MG63 (cell line): ENCODE measurements around the gene CLDN18. TPM values are rescaled to one million over a fixed set of nuclear protein-coding genes. Genes with fewer than 3 reads are reported as not detected.

Source experiments
- DNase-seq: peaks from one replicate; pipeline ENCODE4 v3.0.0-alpha.2; 2020
- H3K27me3 ChIP-seq: fragments of 250-450 bp; sonication (Bioruptor Pico); 2 replicates; pipeline ENCODE4 v1.5.1; 2020; ENCODE audit warnings: mild to moderate bottlenecking, moderate library complexity
- H3K36me3 ChIP-seq: fragments of 250-450 bp; sonication (Bioruptor Pico); 2 replicates; pipeline ENCODE4 v1.5.1; 2020; ENCODE audit warnings: mild to moderate bottlenecking, moderate library complexity
- H3K4me3 ChIP-seq: fragments of 250-450 bp; sonication (Bioruptor Pico); 2 replicates; pipeline ENCODE4 v1.5.1; 2020; ENCODE audit warnings: mild to moderate bottlenecking, moderate library complexity
- H3K9me3 ChIP-seq: fragments of 250-450 bp; sonication (Bioruptor Pico); 2 replicates; pipeline ENCODE4 v1.5.1; 2020; ENCODE audit warnings: mild to moderate bottlenecking, moderate library complexity
- total RNA-seq: library from RNA; depleted of rRNA; stranded (reverse); fragments of >200 nt; shearing (Covaris generic); gene quantifications from 2 replicates; pipeline ENCODE4 v1.2.3, GENCODE V29; 2014; ENCODE audit warnings: low replicate concordance

The CLDN18 gene
- total RNA-seq, 1 experiment from 2014 or later: not detected

DNA sequence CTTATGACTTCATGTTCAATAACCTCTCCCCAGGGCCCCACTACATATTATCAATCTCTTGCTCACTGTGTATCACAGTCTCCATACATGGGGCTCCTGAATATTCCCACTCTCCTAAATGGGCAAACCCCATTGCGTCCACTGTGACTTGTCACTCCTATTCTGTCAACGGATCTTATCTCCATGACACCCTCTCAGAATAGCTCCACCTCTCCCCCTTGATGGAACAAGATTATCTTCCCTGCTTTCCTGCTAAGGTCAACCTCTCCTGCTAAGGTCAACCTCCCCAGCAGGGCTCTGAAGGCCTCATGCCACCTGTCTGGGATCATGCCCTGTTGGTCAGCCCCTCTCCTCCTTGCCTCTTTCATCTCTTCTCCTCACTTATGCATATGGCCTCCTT lies 1.8 kb downstream of the CLDN18 start:
- no peaks in the 10 kb centered on the region for H3K9me3 ChIP-seq
- no peak overlapping the region for H3K4me3 ChIP-seq
- H3K27me3 ChIP-seq: no peaks in the 10 kb centered on the region
- H3K36me3 ChIP-seq: no peaks in the 10 kb centered on the region
- DNase-seq: no peak

DNA sequence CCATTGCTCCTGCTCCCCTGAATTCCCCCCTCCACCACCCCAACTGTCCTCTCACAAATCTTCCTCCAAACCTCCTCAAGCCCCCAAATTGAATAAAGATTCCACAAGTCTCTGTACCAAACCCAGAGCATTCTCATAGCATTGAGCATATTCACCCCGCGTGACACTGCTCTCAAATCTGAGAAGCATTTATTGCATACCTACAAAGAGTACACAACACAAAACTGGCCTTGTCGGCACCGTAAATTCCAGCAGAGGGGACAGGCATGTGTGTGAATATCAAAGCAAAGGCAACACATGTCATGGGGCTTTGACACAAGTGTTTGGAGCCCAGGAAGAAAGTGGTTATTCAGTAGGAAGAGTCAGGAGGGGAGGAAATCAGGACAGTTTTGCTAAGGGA lies 2.6 kb downstream of the CLDN18 start:
- Histone ChIP-seq H3K9me3 (no peaks in the 10 kb centered on the region), H3K27me3 (no peaks in the 10 kb centered on the region), H3K36me3 (no peaks in the 10 kb centered on the region), H3K4me3 (no peak overlapping the region)
- DNase-seq: no peak

DNA sequence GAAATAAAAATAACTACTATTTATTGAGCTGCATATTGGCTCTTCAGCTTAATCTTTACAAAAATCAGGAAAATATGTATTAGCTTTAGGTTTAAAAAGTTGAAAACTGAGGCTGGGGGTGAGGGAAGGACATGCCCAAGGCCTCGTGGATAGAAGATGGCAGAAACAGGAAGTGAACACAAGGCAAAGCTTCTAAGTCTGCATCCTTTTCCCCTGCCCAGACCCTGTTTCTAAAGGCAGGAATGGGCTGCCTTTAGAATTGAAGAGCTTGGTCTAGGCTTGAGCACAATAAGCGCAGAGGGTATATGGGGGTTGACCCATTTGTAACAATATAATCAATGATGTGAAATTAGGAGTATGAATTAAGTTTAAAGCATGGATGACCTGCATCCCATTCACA lies 6.1 kb downstream of the CLDN18 start:
- no peak for DNase-seq
- no peaks in the 10 kb centered on the region for H3K9me3 ChIP-seq
- H3K27me3 ChIP-seq: no peaks in the 10 kb centered on the region
- H3K36me3 ChIP-seq: no peaks in the 10 kb centered on the region
- no peak overlapping the region for H3K4me3 ChIP-seq

DNA sequence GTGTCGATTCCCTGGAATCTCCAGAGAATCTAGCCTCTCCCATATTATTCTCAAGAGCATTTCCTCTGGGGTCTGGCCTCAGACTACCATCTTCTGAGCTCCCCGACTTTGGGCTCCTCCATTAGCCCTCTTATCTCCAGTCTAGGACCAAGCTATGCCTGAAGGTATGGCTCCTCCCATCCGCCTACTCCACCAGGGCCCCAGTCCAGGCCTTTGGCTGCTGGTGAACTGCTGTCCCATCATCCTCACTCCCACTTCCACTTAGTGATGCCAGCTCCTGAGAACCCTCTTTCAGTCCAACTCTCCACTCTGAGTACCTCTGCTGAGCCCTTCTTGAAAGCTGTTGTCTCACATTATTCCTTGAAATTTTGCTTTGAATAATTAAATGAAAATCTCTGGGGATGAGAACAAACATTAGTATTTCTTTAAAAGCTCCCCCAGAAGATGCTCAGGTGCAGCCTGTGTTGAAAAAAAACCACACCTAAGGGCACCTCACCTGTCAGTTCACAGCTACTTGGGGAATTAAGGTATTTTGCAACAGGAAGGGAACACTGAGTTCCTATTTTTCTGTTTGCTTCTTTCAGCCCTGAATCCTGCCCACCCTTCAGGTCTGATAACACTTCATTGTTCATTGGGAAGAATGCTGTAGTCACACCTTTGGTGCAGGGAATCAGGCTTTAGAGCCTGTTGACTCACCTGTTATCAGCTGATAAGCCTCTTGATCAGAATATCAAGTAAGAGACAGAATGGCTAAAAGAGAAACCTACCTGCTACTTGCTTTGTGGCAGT lies 9.5 kb downstream of the CLDN18 start:
- Histone ChIP-seq H3K9me3 (no peaks in the 10 kb centered on the region), H3K36me3 (no peaks in the 10 kb centered on the region), H3K4me3 (no peak overlapping the region), H3K27me3 (no peaks in the 10 kb centered on the region)
- no peak for DNase-seq

DNA sequence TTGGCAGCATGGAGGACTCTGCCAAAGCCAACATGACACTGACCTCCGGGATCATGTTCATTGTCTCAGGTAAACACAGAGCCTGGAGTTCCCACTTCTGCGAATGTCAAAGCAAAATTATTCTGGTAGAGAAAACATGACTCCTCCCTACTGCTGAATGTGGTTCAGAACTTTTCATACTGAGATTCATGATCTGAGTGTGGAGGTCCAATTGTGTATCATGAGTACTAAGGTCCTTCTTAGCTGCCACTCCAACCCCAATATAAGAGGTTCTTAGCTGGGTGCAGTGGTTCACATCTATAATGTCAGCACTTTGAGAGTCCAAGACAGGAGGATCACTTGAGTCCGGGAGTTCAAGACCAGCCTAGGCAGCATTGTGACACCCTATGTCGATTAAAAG lies 13.8 kb downstream of the CLDN18 start:
- no peaks in the 10 kb centered on the region for H3K9me3 ChIP-seq
- no peak for DNase-seq
- no peaks in the 10 kb centered on the region for H3K36me3 ChIP-seq
- no peak overlapping the region for H3K4me3 ChIP-seq
- H3K27me3 ChIP-seq: no peaks in the 10 kb centered on the region

DNA sequence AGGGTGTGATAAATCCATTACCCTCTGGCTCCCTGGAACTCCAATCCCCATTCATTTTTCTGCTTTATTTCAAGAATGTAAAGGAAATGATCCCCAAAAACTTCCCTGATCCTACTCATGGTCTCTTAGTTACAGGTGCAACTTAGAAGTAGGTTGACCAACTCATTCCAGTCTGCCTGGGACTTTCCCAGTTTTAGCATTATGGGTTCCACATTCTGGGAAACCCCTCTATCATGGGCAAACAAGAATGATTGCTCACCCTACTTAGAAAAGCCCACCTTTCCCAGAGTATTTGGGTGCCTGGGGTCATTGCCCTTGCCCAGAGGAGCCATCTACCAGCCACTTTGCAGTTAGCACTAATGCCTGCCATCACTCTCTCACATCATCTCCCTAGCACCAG lies 15.6 kb downstream of the CLDN18 start:
- Histone ChIP-seq H3K9me3 (no peaks in the 10 kb centered on the region), H3K36me3 (no peaks in the 10 kb centered on the region), H3K4me3 (no peak overlapping the region), H3K27me3 (no peaks in the 10 kb centered on the region)
- DNase-seq: no peak

DNA sequence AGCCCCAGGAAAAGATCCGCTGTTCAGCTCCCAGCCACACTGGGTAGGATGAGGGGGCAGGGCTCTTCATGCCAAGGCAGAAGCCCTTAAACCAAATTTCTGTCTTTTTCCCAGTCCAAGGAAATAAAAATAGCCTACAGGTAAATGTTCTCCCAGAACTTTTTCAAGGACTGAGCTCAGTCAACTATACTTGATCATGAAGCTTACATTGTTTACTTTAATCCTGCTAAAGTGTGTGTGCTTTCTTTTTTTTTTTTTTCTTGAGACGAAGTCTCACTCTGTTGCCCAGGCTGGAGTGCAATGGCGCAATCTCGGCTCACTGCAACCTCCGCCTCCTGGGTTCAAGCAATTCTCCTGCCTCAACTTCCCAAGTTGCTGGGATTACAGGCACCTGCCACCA lies 17.9 kb downstream of the CLDN18 start:
- no peak for DNase-seq
- Histone ChIP-seq H3K4me3 (no peak overlapping the region), H3K36me3 (no peaks in the 10 kb centered on the region), H3K9me3 (no peaks in the 10 kb centered on the region), H3K27me3 (no peaks in the 10 kb centered on the region)

DNA sequence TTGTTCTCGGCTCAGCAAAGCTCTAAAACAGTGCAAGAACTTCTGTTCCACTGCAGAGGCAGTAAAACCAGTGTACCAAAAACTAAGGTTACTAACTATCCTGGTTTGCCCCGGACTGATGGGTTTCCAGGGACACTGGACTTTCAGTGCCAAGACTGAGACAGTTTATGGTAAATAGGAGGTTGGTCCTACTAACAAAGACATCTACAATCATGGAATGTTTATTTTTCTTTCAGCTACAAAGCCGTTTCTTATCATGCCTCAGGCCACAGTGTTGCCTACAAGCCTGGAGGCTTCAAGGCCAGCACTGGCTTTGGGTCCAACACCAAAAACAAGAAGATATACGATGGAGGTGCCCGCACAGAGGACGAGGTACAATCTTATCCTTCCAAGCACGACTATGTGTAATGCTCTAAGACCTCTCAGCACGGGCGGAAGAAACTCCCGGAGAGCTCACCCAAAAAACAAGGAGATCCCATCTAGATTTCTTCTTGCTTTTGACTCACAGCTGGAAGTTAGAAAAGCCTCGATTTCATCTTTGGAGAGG lies 20.8 kb downstream of the CLDN18 start:
- no peak for DNase-seq
- Histone ChIP-seq H3K27me3 (no peaks in the 10 kb centered on the region), H3K36me3 (no peaks in the 10 kb centered on the region), H3K9me3 (no peaks in the 10 kb centered on the region), H3K4me3 (no peak overlapping the region)

DNA sequence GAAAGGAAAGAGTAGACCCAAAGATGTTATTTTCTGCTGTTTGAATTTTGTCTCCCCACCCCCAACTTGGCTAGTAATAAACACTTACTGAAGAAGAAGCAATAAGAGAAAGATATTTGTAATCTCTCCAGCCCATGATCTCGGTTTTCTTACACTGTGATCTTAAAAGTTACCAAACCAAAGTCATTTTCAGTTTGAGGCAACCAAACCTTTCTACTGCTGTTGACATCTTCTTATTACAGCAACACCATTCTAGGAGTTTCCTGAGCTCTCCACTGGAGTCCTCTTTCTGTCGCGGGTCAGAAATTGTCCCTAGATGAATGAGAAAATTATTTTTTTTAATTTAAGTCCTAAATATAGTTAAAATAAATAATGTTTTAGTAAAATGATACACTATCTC lies 21.6 kb downstream of the CLDN18 start:
- H3K9me3 ChIP-seq: no peaks in the 10 kb centered on the region
- no peak overlapping the region for H3K4me3 ChIP-seq
- no peaks in the 10 kb centered on the region for H3K36me3 ChIP-seq
- no peaks in the 10 kb centered on the region for H3K27me3 ChIP-seq
- no peak for DNase-seq

DNA sequence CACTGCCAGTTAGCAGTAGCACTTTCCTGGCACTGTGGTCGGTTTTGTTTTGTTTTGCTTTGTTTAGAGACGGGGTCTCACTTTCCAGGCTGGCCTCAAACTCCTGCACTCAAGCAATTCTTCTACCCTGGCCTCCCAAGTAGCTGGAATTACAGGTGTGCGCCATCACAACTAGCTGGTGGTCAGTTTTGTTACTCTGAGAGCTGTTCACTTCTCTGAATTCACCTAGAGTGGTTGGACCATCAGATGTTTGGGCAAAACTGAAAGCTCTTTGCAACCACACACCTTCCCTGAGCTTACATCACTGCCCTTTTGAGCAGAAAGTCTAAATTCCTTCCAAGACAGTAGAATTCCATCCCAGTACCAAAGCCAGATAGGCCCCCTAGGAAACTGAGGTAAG lies 22.6 kb downstream of the CLDN18 start:
- Histone ChIP-seq H3K36me3 (no peaks in the 10 kb centered on the region), H3K9me3 (no peaks in the 10 kb centered on the region), H3K4me3 (no peak overlapping the region), H3K27me3 (no peaks in the 10 kb centered on the region)
- DNase-seq: no peak

DNA sequence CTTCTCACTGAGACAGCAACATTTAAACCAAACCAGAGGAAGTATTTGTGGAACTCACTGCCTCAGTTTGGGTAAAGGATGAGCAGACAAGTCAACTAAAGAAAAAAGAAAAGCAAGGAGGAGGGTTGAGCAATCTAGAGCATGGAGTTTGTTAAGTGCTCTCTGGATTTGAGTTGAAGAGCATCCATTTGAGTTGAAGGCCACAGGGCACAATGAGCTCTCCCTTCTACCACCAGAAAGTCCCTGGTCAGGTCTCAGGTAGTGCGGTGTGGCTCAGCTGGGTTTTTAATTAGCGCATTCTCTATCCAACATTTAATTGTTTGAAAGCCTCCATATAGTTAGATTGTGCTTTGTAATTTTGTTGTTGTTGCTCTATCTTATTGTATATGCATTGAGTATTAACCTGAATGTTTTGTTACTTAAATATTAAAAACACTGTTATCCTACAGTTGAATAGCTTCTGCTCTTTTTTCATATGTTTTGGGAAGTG lies 23.3 kb downstream of the CLDN18 start:
- H3K9me3 ChIP-seq: no peaks in the 10 kb centered on the region
- no peaks in the 10 kb centered on the region for H3K27me3 ChIP-seq
- no peak for DNase-seq
- no peak overlapping the region for H3K4me3 ChIP-seq
- no peaks in the 10 kb centered on the region for H3K36me3 ChIP-seq

DNA sequence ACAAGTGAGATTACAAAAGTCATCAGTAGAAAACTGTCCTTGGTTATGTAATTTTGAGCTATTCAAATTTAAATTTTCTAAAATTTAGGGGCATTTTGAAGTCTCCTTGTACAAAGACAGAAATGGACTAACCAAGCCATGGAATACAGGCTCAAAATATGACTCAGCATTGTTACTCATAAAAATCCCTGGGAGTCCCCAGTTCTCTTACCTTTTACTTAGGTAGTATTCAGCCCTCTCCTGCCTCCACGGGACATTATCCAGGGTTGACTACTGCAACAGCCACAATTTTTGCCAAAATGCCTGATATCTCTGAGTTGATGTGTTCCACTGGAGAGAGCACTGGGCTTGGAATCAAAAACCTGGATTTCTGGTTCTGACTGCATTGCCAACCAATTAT lies 25.0 kb downstream of the CLDN18 start:
- Histone ChIP-seq H3K4me3 (no peak overlapping the region), H3K36me3 (no peaks in the 10 kb centered on the region), H3K9me3 (no peaks in the 10 kb centered on the region), H3K27me3 (no peaks in the 10 kb centered on the region)
- DNase-seq: no peak

DNA sequence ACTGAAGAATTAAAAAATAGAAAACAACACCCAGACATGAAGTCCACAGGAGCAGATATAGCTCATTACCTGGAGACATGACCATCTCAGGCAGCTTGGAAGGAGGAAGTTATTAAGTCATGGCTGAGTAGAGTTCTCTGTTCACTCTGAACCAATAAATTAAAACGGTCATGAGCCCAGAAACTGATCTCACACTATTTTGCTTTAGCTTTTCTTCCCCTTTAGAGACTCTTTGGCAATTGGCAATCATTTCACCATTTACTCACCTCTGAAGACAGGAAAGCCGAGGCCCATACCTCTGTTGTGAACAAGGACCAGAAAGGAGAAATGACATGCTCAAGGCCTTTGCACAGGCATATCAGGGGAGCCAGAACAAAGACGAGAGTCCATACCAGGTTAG lies 26.6 kb downstream of the CLDN18 start:
- DNase-seq: no peak
- Histone ChIP-seq H3K27me3 (no peaks in the 10 kb centered on the region), H3K4me3 (no peak overlapping the region), H3K9me3 (no peaks in the 10 kb centered on the region), H3K36me3 (no peaks in the 10 kb centered on the region)

DNA sequence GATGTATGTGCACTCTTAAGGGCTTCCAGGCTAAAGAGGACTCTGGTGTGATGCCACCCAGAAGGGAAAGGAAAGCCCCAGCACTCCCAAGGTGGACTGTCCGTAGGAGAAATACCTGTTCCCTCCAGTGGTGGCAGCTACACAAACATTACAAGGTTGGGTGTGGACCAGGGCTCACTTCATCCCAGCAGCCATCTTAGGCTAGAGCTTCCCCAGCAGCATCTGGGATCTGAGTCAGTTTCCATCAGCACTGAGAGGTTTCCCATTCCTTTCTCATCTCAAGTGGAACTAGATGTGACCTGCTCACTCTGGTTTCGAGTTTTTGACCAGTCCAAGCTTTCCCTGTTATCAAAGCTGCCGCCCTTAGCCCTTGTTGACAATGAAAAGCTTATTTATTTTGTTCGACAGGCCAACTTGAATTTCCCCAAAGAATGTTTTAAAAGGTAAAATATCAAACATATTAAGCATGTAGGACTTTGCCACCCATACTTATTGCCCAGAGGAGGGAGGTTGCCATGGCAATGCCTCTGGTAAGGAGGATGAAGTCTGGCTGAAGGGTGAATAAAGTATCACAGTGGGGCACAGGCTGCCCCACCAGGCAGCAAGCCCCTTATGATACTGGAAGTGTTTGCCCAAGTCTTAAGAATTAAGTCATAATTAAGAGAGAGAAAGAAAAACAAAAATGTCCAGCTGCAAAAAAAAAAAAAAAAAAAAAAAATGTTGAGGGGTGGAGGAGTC lies 28.9 kb downstream of the CLDN18 start:
- Histone ChIP-seq H3K27me3 (no peaks in the 10 kb centered on the region), H3K4me3 (no peak overlapping the region), H3K9me3 (no peaks in the 10 kb centered on the region), H3K36me3 (no peaks in the 10 kb centered on the region)
- DNase-seq: no peak

DNA sequence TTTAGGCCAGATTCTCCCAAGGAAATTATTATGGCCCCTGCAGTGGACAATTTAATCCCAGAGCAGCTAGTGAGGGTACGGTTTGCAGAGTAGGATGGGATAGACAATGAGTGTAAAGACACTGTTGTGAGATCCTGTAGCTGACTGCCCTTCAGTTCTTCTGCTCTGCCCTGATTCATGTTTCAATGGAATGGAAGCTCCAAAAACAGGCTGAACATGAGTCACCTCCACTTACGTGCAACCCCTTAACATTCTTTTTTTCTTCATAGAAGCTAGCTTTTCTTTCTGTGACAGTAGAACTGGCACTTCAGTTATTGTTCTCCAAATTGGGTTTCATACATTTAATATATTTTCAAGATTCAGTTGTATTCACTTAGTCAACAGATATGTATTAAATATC lies 32.1 kb downstream of the CLDN18 start:
- Histone ChIP-seq H3K36me3 (no peaks in the 10 kb centered on the region), H3K27me3 (no peaks in the 10 kb centered on the region), H3K4me3 (no peak overlapping the region), H3K9me3 (no peaks in the 10 kb centered on the region; the same call in 1 of the 2 replicates)
- peak; percentile 20 for DNase-seq

DNA sequence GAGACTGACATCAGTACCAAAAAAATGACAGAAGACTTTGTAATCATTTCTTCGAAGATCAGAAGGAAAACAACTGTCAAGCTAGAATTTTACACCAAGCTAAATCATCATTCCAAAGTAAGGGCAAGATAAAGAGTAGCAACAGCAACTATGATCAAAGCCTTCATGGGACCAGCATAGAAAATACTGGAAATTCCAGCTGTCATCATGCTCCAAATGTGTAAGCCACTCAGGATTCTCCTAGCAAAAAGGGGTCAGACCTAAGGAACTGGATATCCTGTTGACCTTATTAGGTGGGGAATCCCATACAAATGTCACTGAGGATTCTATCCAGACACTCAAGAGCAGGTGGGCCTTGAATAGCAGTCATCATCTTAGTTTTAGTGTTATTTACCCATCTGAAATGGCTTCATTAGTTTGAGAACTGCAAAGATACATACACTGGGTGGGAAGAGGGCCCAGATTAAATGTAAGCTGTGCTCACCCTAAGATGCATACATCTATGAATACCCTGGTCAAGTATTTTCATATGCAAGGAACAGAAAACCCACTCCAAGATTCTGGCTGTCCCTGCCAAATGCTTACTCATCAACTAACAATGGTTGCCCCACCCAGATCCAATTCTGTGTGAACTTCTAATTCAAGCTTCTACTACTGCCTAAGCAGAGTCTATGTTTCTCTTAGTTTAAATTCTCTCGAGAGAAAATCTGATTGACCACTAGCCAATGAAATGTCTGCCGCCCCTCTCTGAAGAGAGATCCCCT lies 33.5 kb downstream of the CLDN18 start:
- peak; percentile 82 for DNase-seq
- H3K4me3 ChIP-seq: no peak overlapping the region

DNA sequence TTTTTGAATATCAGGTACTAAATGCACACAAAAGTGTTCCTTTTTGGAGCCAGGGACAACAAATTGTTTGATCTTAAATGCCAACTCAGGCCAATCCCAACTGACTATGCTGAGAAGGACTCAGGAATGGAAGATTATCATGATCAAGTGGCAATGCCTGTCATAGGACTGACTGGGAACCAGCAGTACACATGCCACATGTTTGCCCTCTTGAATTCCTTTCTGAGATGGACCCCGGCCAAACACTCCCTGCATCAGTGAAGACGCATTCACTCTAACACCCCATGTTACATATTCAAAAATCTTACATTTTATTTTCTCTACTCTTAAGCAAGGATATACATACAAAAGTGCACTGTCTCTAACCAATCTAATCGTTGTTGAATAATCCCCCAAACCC lies 36.1 kb downstream of the CLDN18 start:
- H3K9me3 ChIP-seq: no peaks in the 10 kb centered on the region; the same call in 1 of the 2 replicates
- no peak overlapping the region for H3K4me3 ChIP-seq
- no peaks in the 10 kb centered on the region for H3K27me3 ChIP-seq
- peaks cover 10% of the 10 kb centered on the region for H3K36me3 ChIP-seq
- no peak for DNase-seq

More for the DNA sequence above, 33.5 kb downstream of the CLDN18 start:
- peaks cover 2% of the 10 kb centered on the region for H3K36me3 ChIP-seq
- no peaks in the 10 kb centered on the region for H3K27me3 ChIP-seq
- H3K9me3 ChIP-seq: no peaks in the 10 kb centered on the region; the same call in 1 of the 2 replicates
